DLD1 (cell line): ENCODE measurements around the gene SLC35B4.
"Not testable (repeated sequence)": the region's sequence is repeated elsewhere in the genome, so short reads cannot be mapped to it uniquely, and the experiment has no call there.

ENCODE experiments used
- in situ Hi-C: cut with HindIII; loops from 2 replicates; pipeline ENCODE4 v1.10.0; 2017; ENCODE audit warnings: low sequenced_read_pairs

Gene SLC35B4

GRCh38 chr7:134332892-134333291 lies 16.2 kb upstream of the SLC35B4 start:
- in situ Hi-C loops: no loop called here

DNA sequence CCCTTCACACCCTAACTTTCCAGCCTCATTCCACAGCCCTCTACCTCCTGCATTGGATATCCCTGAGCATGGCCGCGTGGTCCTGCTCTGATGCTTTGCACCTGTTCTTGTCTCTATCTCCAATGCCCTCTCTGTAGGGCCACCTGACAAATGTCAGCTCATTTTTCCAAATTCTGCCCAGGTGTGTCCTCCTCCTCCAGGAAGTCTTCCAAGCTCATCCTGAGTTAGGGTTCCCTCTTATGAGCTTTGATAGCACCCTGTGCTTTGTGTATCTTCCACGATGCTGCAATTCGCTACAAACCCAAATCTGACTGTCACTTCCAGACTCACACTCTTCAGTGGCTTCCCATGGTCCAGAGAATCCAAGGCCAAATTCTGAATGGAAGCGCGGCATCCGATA lies 14.7 kb upstream of the SLC35B4 start:
- in situ Hi-C loops: no loop called here

DNA sequence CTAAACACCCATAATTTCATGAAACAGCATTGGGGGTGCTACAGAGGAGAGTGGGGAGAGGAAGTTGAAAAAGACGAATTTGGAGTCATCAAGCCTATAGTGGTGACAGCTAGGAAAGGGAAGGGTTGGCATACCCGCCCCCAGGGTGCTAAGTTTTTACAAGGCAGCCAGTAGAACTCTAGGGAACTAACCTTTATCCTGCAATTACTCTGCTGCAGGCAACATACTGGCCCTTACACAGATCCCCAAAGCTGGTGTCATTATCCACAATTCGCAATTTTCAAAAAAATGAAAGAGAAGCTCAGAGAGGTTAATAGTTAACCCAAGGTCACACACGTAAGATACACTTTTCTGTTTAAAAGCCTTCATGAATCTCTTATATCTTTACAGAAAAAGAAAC lies 14.2 kb upstream of the SLC35B4 start:
- in situ Hi-C loops: no loop called here

DNA sequence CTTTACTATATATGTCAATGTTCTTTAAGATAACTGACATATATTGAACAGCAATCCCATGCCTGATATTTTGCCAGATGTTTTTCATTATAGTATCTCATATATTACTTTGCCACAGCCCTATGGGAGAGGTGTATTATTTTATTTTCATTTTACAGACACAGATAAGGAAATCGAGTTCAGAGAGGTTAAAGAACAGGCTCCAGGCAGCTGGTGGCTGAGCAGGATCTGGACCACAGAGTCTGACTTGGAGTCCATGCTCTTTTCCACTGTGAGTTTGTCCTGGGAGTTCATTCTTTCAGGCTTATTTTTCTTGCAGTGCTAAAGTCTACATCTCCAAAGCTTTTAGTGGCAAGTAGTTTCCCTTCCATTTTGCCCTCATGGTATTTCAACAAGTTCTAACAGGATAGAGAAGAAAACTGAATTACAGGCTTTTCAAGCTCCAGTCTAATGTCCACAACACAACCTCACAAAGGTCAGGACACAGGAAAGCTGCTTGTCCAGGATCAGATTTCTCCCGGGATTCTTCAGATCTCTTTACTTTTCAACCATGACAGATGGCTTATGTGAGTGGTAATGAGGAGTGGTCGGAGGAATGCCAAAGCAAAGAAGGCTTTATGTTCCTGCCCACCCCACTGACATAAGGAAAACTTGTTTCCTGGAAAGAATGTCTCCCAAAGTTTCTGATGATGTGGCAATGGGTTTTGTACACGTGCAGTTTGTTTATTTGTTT lies 13.1 kb upstream of the SLC35B4 start:
- in situ Hi-C loops: no loop called here

DNA sequence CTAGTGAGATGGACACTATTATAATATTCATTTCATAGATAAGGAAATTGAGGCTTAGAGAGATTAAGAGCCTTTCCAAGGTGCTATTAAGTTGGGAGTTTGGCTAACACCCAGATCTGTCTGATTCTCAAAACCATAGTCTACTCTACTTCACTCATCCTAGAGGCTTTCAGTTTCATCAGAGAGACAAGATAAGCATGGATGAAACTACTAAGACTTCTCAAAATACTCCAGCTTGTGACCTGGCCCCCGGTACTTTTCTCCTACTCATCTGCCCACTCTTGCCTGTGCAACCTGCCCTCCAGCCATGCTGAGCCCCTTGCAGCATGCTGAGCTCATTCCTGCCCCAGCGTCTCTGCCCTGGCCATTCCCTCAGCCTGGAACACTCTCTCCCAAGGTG lies 12.2 kb upstream of the SLC35B4 start:
- in situ Hi-C loops: no loop called here

DNA sequence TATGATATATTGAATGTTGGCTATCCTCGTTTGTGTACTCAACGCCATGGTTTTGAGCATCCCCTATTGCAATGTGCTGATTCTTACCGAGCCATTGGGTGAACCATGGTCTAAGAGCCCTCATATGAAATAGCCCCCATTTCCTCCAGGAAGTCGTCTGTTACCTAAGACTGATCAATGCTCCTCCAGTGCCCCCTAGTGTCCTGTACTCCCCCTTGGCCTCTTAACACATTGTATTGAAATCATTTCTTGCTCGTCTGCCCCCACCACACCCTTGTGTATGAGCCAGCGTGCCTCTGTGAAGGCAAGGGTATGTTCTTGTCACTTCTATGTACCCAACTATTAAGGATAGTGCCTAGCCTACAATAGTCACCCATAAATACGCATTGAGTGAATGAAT lies 11.2 kb upstream of the SLC35B4 start:
- in situ Hi-C loops: no loop called here

DNA sequence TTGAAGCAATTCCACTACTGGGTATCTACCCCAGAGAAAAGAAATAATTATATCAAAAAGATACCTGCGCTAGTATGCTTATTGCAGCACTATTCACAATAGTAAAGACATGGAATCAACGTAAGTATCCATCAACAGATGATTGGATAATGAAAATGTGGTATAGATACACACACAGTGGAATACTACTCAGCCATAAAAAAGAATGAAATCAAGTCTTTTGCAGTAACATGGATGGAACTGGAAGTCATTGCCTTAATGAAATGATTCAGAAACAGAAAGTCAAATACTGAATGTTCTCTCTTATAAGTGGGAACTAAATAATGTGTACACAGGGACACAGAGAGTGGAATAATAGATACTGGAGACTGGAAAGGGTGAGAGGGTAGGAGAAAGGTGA lies 7.4 kb upstream of the SLC35B4 start:
- in situ Hi-C loops: no loop called here

DNA sequence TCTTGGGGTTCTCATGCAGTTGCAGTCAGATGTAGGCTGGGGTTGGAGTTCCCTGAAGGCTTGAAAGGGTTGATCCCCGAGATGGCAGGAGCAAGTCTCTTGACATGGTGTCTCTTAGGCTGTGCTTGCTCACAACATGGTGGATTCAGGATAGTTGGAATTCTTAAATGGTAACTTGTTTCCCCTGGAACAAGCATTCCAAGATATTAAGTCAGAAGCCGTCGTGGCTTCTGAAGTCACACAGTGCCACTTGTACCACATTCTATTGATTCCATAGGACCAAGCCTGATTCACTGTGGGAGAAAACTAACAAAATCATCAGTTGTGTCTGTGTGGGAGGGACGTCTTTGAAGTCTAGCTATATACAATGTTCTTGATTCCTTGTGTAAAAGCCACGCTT lies 3.5 kb upstream of the SLC35B4 start:
- in situ Hi-C loops: no loop called here

DNA sequence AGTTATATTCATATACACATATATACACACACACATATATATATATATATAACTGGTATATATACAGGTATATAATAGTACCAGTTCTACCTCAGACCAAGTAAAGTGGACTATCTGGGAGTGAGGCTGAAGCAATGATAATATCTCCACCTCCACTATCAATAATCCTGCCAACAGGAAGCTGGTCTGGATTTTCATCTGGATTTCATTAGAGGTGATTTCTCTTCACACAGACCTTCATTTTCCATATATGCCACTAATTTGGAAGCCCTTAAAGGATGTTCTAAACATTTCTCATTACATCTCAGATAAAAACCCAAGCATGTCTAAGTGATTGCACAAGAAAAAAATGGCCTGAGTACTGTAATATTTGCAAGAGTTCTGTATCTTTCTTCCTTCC lies 1.7 kb upstream of the SLC35B4 start:
- in situ Hi-C loops: no loop called here

DNA sequence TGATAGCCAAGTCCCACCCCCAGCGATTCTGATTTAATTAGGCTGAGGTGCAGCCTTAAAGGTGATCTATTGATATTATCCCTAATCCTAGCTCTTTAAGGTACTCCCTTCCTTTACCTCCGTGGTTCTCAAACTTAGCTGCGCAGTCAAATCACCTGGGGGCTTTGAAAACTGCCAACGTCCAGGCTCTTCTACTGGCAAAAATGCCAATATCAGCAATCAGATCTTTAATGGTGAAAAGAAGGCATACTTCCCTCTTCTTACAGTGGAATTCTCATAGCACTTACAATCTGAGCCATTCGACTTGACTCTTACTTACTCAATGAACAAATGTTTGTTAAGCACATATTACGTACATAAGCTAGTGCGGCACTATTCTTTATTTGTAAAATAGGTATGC lies 704 bp upstream of the SLC35B4 start:
- in situ Hi-C loops: no loop called here

DNA sequence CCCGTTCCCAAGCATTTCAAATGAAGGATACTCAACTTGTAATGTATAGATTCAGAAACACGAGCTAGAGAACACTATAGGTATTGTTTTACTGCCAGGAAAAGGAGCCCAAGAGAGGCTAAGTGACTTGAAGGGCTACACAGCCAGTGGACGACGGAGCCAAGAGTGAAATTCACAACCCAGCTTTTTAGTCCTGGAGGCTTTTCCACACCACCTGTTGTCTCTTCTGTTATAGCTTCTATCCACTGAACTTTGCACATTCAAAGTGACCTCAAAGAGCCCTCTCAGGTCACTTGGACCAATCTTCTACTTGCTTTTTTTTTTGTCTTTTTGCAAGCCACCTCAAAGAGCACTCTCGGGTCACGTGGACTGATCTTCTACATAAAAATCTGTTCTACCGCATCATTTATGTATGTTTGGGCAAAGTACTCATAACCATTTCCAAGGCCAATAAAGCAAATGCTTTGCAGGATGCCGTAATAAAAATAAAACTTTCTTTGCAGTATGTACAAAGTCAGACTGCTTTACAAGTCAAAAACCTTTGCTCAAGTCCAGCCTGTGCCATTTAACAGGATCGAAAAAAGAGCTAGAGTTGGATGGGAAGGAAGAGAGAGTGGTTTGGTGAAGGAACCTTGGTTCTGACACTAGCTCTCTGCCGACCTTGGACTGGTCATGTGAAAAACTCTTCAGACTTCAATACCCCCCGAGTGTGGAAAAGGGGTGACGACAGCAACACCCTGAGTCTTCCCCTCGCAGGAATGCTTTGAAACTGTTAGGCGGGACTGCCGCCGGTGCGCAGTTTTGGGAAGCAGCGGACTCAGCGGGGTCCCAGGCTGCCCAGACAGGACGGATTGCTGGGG lies 821 bp downstream of the SLC35B4 start:
- in situ Hi-C loops: no loop called here

DNA sequence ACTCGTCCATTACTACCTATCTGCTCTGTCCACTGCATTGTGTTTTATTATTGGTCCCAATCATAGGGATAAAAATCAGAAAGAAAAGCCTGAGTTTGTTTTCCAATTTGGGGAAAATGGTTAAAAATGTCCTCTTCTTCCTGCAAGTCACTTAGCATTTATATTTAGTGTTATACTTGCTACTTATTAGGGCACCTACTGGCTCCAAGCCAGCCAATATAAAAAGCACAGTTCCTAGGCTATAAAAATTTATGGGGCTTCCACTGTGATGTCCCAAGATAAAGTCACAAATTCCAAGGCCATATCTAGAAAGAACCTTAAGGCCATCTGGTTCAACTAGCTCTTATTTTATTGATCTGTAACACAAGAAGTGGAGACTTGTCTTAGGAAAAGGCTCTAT lies 3.2 kb downstream of the SLC35B4 start:
- in situ Hi-C loops: no loop called here

DNA sequence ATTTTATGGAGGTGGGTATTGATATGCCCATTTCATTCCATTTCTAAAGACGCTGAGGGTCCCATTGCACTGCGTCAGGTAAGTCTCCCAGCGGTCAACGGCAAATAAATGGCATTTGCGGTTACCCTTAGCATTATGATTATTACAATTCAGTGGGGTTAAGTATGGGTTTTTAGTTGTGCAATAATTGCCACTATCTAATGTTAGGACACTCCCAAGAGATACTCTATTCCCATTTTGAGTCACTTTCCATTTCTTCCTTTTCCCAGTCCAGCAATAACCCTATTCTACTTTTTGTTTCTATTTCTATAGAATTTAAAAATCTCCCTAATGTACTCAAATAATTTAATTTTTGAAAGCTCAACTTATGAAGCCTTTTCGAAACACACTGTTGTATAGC lies 4.0 kb downstream of the SLC35B4 start:
- in situ Hi-C loops: no loop called here

- in situ Hi-C loops: no loop called here
Observed at GRCh38 chr7:134311807-134312206, 4.9 kb downstream of the SLC35B4 start.

- in situ Hi-C loops: no loop called here
Observed at GRCh38 chr7:134308548-134308947, 8.2 kb downstream of the SLC35B4 start.

GRCh38 chr7:134307320-134307719 lies 9.4 kb downstream of the SLC35B4 start:
- in situ Hi-C loops: no loop called here

- in situ Hi-C loops: no loop called here
Observed at GRCh38 chr7:134302120-134302519, 14.6 kb downstream of the SLC35B4 start.

DNA sequence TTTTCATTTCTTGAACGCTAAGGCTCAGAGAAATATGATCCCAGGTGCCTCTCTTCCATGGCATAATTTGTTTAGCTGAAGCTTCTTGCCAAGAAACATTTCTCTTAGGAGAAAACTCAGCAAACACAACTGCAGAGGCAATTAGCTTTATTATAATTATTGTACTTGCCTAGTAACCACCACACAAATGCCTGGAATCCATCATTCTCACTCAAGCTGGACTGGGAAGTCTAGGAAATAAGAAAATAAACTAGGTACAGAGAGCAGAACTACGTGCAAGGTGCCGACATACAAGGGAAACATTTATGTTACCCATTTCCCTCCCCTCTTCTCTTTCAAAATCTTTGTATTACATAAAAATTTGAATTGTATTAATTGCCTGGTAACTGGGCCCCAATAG lies 15.1 kb downstream of the SLC35B4 start:
- in situ Hi-C loops: no loop called here

DNA sequence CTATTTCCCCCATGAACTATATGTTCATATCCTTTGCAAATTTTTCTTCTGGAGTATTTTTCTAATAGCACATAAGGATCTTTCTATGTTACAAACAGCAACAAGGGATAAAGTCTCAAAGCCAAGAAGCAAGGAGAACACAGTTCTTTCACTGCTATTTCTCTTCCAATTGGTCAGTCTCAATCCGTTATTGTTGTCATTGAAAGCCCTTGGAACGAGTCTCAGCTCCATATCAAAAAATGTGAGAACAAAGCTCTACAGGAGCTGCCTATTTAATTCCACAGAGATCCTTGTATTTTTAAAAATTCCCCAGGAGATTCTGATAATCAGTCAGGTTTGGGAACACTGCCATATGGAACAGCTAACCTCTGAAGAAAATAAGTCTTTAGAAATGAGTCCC lies 15.7 kb downstream of the SLC35B4 start:
- in situ Hi-C loops: no loop called here

DNA sequence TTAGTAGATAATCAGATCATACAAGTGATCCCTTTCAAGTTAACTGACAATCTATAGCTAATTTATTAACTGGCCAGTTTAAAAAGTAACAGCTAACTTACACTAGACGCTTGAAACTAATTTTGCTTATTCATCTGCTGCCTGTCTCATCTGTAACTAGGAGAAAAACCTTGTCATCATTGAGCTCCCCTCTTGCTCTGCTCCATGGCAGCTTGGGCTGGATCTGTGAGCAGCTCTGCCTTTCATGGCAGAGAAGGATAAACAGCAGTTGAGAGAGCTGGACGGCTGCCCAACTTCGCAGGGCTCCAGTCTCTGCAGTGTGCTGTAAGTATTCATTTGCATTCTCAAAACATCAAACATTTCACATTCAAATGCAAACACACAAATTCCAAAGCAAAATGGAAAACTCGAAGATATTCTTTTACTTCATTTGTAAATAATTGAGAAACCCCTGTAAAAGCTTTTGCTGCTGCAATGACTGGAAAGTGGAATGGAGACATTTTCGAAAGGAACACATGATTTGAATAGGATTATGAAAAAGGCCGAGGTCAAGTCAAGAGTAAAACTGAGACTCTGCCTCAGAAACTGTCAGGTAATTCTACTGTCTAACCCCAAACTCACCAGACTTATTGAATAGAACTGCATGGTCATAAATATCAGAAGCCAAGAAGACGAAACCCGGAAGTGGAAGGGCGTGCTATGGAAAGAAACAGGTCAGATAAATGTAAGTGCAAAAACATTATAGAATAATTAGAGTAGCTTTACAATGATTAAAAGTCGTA lies 17.6 kb downstream of the SLC35B4 start:
- in situ Hi-C loops: no loop called here

GRCh38 chr7:134297489-134297888 lies 19.2 kb downstream of the SLC35B4 start:
- in situ Hi-C loops: no loop called here

DNA sequence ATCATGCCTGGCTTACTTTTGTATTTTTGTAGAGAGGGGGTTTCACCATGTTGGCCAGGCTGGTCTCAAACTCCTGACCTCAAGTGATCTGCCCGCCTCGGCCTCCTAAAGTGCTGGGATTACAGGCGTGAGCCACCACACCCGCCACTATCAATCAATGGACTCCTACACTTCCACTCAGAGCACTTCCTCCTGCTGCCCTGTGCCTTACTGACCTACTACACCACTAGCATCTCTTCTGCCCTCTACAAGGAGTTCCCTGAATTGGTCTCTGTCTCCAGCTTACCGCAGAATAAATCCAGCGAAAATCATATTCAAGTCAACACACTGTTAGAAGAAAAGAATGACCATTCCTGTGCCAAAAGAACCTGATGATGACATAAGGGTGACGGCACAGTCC lies 20.7 kb downstream of the SLC35B4 start:
- in situ Hi-C loops: not testable (repeated sequence)
